LNCaP clone FGC (cell line): ENCODE data around the gene TCHP.

Experiments
- DNase-seq: peaks from one replicate; pipeline ENCODE4 v3.0.0-alpha.2; 2011; ENCODE audit warnings: low read depth
- H3K4me3 ChIP-seq: 2 replicates; pipeline ENCODE4 v1.5.1; 2011; ENCODE audit warnings: mild to moderate bottlenecking, low read depth, low read length, control low read depth
- TF ChIP-seq, protein P1 (sequence below): IDR thresholded peaks from 2 replicates; pipeline ENCODE4 v1.5.1; 2012; ENCODE audit warnings: mild to moderate bottlenecking; ENCODE audit not compliant: control insufficient read depth, insufficient read depth; ENCODE audit errors: extremely low read depth

The TCHP gene

DNA sequence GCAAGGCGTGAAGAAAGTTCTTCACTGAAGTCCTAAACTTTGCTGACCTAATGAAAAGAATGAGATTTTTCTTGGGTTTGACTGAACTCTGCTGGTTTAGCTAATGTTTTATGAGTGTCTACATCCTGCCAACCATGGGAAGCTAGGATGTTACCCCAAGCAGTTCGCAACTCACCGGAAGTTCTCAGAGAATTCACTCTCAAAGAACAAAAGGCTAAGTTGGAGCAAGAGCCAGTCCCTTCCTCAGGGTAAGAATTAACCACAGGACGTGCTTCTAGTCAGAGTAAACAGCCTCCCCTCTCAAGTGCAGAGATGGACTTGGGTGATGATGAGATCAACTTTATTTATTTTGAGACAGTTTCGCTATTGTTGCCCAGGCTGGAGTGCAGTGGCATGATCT is 37.3 kb downstream of the TCHP start:
- no peak for DNase-seq
- TF ChIP-seq, protein P1, sequence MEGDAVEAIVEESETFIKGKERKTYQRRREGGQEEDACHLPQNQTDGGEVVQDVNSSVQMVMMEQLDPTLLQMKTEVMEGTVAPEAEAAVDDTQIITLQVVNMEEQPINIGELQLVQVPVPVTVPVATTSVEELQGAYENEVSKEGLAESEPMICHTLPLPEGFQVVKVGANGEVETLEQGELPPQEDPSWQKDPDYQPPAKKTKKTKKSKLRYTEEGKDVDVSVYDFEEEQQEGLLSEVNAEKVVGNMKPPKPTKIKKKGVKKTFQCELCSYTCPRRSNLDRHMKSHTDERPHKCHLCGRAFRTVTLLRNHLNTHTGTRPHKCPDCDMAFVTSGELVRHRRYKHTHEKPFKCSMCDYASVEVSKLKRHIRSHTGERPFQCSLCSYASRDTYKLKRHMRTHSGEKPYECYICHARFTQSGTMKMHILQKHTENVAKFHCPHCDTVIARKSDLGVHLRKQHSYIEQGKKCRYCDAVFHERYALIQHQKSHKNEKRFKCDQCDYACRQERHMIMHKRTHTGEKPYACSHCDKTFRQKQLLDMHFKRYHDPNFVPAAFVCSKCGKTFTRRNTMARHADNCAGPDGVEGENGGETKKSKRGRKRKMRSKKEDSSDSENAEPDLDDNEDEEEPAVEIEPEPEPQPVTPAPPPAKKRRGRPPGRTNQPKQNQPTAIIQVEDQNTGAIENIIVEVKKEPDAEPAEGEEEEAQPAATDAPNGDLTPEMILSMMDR: no peak
- H3K4me3 ChIP-seq: no peak overlapping the region

GRCh38 chr12:109938947-109939346 is 38.9 kb downstream of the TCHP start:
- DNase-seq: no peak
- no peak overlapping the region for H3K4me3 ChIP-seq
- TF ChIP-seq, protein P1: no peak

DNA sequence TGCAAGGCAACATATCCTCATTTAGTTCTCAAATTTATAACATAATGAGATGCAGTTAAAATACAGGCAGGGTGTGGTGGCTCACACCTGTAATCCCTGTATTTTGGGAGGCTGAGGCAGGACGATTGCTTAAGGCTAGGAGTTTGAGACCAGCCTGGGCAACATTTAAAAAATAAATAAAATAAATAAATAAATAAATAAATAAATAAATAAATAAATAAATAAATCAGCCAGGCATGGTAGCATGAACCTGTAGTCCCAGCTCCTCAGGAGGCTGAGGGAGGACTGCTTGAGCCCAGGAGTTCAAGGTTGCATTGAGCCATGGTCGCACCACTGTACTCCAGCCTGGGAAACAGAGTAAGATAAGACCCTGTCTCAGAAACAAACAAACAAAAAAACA is 39.4 kb downstream of the TCHP start:
- TF ChIP-seq, protein P1: no peak
- DNase-seq: no peak
- H3K4me3 ChIP-seq: no peak overlapping the region

- H3K4me3 ChIP-seq: no peak overlapping the region
- peak; percentile 64 for DNase-seq
- TF ChIP-seq, protein P1: no peak
Measured at GRCh38 chr12:109940339-109940923, 40.4 kb downstream of the TCHP start.

DNA sequence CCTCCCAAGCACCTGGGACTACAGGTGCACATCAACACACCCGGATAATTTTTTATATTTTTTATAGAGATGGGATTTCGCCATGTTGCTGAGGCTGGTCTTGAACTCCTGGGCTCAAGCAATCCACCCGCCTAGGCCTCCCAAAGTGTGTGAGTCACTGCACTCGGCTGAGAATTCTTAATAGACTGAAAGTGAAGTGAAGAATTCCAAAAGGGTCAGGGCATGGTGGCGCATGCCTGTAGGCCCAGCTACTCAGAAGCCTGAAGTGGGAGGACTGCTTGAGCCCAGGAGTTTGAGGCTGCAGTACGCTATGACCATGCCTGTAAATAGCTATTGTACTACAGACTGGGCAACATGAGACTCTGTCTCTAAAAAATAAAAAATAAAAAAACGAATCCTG is 43.7 kb downstream of the TCHP start:
- TF ChIP-seq, protein P1: no peak
- no peak for DNase-seq
- H3K4me3 ChIP-seq: no peak overlapping the region

GRCh38 chr12:109944561-109945359 is 44.7 kb downstream of the TCHP start:
- TF ChIP-seq, protein P1: no peak
- H3K4me3 ChIP-seq: no peak overlapping the region
- no peak for DNase-seq
